NT2/D1 (cell line): ENCODE measurements around the gene PAQR9.

Source experiments
- SUZ12 ChIP-seq: IDR thresholded peaks from 2 replicates; pipeline ENCODE4 v1.6.1; 2011; ENCODE audit not compliant: insufficient read length, insufficient read depth; ENCODE audit errors: extremely low read depth
- YY1 ChIP-seq: IDR thresholded peaks from 2 replicates; pipeline ENCODE4 v1.6.1; 2011; ENCODE audit not compliant: insufficient read length, insufficient read depth
- ZNF274 ChIP-seq: IDR thresholded peaks from 2 replicates; pipeline ENCODE4 v1.6.1; 2011; ENCODE audit warnings: mild to moderate bottlenecking, low read depth, low read length

- no peak for TF ChIP-seq ZNF274
- TF ChIP-seq SUZ12: no peak
- no peak for TF ChIP-seq YY1
These were observed 17.6 kb upstream of the PAQR9 start for GRCh38 chr3:142981108-142981507.
